Dermis microvascular lymphatic vessel endothelial cell (primary cell): ENCODE measurements around the gene CGA. TPM values are rescaled to one million over a fixed set of nuclear protein-coding genes. Genes with fewer than 3 reads are reported as not detected.
"Not testable (repeated sequence)": the region's sequence is repeated elsewhere in the genome, so short reads cannot be mapped to it uniquely, and the experiment has no call there.

Source experiments
- DNase-seq, 2 donors: peaks; one replicate each; pipeline versions ENCODE4 v3.0.0 to v3.0.0-alpha.2; 2010; ENCODE audit warnings: low read depth in 2 of 2
- total RNA-seq: library from RNA; depleted of rRNA; stranded (reverse); fragments of >200 nt; gene quantifications from 2 replicates; pipeline ENCODE4 v1.2.1, GENCODE V29; 2014

Gene CGA
- total RNA-seq = not detected in 2 replicates

DNA sequence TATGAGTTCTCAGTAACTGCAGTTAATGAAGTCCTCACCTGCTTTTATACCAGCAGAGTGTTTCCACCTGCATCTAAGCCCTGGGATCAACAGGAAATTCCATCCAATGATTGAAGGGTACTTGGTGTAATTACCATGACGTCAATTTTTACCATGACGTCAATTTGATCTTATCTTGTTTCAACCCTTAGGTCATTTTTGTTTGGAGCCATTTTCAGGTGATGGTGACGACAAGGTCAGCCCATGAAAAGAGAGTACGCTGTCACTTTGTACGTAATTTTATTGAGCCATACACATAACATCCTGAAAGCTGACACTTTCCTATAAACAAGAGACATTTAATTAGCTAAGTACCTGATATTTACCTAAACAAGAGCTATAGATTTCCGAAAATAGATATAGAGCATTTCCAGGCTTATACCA, at the start of gene CGA:
CGA (minus strand) TSS at position 20 of the 423 bp plus-strand sequence. CDS start 6,906 bp downstream, outside the sequence.
- no peak for DNase-seq

DNA sequence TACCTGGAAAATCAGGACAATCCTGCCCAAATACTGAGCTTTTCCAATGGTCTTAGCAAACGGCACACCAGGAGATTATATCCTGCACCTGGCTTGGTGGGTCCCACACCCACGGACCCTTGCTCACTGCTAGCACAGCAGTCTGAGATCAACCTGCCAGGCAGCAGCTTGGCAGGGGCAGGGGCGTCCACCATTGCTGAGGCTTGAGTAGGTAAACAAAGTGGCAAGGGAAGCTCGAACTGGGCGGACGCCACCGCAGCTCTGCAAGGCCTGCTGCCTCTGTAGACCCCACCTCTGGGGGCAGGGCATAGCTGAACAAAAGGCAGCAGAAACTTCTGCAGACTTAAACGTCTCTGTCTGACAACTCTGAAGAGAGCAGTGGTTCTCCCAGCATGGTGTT, 45.0 kb upstream of the CGA start:
- DNase-seq = not testable (repeated sequence)

DNA sequence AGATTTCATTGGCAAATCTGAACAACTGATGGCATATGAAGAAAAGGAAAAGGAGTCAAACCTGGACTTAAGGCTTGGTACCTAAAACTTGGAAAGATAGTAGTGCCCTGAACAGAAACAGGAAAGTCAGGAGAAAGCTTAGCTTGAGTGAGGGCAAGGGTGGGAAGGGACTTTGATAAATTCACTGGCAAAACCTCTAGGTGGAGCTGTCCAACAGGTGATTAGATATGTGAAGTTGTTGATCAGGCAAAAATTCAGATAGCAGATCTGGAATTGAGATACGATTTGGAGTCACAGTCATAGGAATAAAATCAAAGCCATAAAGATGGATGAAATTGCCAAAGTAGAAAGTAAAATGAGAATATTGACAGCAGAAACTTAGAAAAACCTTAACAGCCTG, 44.3 kb upstream of the CGA start:
- DNase-seq = peak; percentile 61 to 75

DNA sequence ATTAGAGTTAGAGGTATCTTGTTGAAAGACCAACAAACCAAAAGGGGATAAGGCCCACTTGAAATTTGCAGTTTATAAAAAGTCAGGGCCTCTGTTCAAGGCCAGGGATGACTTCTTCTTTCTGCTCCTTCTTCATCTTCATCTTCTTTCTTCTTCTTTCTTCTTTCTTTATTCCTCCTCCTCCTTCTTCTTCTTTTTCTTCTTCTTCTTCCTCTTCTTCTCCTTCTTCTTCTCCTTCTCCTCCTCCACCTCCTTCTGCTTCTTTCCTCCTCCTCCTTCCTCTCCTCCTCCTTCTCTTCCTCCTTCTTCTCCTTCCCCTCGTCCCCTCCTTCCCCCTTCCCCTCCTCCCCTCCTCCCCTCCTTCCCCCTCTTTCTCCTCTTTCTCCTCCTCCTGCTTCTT, 42.1 kb upstream of the CGA start:
- no peak for DNase-seq

DNA sequence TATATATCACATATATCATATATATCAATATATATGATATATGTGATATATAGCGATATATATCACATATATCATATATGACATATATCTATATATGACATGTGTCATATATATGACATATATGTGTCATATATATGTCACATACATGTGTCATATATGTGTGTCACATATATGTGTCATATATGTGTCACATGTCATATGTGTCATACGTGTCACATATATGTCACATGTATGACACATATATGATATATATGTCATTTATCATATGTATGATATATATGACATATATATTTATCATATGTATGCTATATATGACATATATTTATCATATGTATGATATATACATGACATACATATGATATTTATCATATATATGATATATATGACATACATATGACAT, 32.8 kb upstream of the CGA start:
- DNase-seq = no peak

DNA sequence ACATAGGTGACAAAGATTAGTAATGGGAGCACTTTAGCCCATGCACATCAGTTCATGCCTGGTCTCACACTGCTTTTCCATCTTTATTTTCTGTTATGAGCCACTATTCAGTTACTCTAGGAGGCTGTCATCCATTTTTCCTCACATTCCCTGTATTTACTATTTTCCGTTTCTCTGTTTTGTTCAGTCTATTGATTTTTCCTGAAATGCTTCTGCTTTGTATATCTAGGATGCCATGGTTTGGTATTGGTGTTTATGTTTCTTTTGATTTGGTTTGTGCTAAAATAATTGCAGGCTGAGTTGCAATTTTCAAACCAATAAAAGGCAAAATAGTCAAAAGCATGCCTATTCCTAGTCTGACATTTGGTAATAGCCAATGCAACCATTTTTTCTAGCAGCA, 31.6 kb upstream of the CGA start:
- no peak for DNase-seq

DNA sequence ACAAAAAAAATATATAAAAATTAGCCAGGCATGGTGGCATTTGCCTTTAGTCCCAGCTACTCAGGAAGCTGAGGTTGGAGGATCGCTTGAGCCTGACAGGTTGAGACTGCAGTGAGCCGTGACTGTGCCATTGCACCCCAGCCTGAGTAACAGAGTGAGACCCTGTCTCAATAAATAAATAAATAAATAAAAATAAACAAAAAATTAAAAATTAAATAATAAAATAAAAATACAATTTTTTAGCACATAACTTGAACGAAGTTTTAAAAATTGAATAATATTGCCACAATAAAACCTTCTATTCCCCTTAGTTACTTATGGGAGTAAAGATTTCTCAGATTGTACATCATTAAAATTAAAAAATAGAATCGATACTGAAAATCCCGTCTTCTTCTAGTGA, 29.2 kb upstream of the CGA start:
- no peak for DNase-seq

DNA sequence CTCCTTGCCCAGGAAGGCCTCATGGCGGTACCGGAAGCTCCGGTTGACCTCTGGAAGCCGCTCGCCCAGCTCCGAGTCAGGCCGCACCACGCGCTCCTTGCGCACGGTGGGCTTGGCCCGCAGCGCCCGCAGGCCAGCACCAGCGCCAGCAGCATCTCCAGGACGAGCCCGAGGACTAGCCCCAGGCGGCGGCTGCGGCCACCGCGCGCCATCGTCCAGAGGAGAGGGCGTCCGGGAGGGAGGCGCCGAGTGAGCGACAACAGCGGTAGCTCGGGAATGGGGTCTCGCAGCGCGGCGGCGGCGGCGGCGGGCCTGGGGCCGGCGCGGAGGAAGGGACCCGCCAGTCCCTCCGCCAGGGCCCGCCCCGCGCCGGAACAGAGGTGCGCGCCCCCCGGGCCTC, 27.6 kb upstream of the CGA start:
- DNase-seq = no peak

DNA sequence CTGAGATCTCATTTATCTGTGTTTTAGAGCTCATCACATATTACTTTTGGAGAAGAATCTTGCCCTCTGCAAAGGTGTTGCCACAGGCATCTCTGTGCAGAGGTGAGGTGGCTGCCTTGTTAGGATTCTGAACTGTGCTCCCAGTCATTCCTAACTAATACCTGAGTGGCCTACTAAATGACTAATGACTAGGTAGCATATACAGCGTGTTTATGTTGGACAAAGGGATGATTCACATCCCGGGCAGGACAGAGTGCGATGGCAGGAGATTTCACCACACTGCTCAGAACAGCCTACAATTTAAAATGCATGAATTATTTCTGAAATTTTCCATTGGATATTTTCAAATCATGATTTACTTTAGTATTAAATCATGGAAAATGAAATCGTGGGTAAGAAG, 23.1 kb upstream of the CGA start:
- DNase-seq = no peak

DNA sequence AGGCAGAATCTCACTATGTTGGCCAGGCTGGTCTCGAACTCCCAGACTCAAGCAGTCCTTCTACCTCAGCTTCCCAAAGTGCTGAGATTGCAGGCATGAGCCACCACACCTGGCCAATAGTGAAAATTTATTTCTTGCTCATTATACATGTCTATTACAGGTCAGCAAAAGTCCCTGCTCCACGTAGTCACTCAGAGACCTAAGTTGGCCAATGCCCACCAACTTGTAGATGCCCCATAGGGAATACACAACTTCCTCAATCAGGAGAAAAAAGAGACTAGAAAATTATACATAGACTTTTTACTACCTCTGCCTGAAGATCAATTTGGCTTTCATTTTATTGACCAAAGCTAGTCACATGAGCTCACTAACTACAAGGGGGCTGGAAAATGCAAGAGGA, 22.0 kb upstream of the CGA start:
- no peak for DNase-seq

DNA sequence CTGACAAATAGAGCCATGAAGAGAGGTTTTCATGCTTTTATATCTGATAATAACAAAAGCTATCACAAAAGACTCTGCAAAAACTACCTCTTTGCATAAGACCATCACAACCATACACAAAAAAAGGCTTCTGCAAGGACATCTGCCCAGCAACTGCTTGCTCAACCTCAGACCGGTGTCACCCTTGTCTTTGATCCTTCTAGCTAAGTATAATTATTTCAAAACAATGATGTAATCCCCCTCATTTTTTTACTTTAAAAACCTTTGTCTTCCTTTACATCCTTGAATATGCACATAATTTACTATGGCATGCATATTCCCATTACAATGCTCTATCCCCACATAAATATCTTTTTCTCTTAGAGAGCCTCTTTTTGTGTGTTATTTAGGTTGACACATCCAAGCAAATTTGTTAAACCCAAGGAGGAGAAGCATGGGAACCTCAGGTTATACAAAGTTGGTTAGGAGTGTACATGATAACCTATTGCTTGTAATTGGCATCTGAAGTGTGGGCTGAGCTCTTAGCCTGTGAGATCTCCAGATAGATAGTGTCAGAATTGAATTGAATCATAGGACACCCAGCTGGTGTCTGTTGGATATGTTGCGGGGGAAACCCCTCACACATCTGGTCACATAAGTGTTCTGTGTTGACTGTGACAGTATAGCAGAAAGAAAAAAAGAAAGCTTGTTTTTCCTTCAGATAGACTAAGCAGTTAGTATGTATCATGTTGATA, 20.7 kb upstream of the CGA start:
- DNase-seq = no peak

DNA sequence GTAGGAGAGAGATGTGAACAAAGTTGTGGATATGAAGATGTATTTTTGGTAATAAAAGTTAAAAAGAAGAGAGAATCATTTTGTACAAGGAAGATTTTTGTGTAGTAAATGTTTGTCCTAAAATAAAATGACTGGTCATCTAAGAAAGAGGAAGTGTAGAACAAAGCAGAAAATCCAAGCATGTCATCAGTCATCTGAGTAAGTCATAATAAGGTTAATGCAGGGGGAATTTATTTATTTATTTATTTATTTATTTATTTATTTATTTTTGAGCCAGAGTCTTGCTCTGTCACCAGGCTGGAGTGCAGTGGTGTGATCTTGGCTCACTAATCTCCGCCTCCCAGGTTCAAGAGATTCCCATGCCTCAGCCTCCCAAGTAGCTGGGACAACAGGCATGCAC, 15.7 kb upstream of the CGA start:
- DNase-seq = no peak

DNA sequence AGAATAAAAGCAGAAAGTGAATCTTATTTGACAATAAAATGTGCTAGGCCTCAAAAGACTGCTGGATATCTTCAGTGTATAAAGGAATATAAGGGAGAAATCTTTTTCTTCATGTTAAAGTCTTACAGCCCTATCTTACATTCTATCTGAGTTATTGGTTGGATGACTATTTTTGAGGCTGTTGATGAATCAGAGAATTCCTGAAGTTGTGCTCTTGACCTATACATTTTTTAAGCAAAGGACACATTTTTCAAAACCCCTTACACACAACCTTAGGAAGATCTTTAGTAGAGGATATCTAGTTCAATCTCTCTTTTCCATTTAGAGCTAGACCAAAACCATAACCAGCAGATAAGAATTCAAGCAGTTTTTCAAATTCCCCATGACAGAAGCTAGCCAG, 10.9 kb upstream of the CGA start:
- DNase-seq = no peak

DNA sequence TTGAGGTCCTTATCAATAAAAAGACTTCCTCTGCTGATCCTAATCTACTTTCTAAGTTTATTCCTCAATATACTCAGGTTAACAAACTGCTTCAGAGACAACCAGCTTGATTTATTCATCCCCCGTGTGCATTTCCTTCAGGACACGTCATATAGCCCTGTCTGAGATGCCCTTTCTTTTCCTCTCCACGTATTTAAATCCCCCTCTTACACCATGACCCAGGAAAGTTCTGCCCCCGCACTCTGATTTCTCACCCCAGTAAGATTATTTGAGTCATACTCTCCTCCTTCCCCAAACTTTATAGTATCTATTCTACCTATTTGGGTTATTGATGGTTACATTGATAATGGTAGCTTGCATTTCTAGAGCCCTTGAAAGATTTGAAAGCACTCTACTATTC, 9.8 kb upstream of the CGA start:
- no peak for DNase-seq

DNA sequence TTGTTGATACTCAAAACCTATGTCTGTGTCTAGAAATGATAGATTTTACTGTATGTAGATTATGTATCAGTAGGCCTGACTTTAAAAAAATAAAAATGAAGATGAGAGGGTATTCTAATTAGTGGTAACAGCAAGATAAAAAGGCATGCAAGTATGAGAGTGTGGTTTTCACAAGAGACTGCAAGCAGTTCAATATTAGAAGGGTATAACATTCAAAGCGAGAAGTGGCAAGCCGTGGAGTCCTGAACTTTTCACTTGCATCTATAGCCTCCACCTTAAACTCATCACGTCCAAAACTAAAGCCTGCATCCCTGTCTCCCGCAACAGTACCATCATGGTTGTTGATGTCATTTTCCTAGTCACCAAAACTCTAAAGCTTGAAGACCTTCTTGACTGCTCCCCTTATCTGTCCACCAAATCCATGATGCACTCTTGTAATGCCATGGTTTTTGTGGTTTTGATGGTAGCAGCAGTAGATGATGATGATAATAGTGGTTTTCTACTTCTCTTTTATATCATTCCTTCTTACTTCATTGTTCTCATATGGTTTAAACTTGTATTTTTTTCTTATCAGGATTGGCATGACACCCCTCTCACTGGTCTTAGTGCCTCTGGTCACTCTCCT, 9.2 kb upstream of the CGA start:
- no peak for DNase-seq

DNA sequence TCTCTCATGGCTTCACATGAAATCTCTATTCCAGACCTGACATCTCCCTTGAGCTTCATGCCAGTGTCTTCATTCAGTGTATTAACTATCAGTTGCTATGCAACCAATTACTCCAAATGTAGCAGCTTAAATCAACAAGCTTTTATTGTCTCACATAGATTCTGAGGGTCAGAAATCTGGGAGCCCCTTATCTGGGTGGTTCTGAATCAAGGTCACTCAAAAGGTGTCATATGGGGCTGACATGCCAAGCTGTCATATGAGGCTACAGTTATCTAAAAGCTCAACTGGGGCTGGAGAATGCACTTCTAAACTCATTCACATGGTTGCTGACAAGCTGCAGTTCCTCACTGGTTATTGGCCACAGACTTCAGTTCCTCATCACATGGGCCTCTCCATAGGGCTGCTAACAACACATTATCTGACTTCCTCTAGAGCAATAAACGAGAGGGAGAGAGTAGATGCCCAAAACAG, 7.3 kb upstream of the CGA start:
- DNase-seq = no peak

DNA sequence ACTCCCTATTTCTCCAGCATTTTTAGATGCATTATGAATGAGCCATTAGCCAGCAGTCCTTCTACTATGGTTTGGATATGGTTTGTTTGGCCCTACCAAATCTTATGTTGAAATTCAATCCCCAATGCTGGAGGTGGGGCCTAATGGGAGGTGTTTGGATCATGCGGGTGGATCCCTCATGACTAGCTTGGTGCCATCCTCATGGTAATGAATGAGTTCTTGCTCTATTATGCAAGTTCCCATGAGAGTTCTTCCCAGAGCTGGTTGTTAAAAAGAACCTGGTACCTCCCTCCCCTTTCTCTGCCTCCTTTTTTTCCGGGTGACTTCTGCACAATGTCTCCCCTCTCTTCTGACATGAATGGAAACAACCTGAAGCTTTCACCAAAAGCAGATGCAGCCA, 6.2 kb upstream of the CGA start:
- DNase-seq = no peak

DNA sequence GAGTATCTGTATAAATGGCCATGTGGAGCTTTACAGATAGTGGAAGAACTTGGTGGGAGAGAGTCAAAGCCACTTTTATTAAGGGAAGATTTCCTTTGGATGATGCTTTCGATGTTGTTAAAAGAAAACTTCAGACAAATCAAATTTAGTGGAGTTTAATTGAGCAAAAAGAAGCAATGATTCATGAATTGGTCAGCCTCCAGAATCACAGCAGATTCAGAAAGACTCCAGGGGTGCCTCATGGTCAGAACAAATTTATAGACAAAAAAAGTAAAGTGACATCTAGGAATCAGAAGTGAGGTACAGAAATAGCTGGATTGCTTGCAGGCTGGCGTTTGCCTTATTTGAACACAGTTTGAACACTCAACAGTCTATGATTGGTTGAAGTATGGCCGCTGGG, 5.3 kb upstream of the CGA start:
- no peak for DNase-seq

DNA sequence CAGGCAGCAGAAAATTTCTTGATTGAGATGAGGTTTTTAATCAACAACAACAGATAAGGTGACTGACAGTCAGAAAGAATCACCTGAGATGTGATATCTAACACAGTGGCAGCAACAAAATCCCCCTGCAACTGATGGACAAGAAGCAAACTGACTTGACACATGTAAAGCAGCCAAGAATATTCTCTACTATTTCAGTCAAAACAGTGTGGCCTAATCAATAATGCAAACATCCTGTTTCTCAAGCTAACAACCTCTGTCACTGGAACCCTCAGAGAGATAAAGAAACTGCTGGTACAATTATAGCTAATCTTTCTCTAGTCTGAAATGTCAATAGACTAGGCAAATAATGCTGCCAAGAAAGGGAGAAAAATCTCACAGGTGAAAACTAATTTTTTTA, 4.6 kb upstream of the CGA start:
- no peak for DNase-seq

DNA sequence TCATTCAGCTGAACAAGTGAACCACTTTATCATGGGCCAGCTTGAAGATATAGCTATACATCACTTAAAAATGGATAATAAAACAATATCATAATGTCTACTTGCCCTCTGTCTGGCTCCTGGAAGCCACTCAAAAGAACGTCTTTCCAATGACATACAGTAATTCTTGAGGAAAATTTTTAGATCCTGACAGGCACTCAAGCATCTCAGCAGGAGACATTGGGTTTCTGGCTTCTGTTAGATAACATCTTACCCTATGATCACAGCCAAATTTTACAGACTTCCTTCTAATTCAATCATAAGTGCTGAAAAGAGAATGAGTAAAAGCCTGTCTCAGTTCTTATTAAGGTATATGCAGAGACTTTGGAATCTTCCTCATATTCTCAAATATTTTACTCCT, 330 bp downstream of the CGA start:
- DNase-seq = no peak

DNA sequence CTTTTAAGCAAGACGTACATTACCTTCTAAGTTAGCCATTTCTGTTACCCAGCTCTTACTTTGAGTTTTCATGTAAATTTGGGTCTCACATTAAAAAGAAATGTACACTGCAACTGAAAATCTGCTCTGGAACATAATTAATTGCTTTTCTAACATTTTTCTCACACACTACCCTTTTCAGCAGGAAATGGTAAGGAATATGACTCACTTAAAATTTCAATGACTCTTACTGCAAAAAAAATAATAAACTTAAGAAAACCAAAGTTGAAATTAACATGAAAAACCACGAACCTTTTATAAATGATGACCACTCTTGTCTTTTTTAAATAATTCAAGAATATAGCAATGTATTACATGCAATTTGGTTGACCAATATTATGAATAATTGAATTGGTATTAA, 1.3 kb downstream of the CGA start:
- DNase-seq = peak in 1 of 2 donors; percentile 10

DNA sequence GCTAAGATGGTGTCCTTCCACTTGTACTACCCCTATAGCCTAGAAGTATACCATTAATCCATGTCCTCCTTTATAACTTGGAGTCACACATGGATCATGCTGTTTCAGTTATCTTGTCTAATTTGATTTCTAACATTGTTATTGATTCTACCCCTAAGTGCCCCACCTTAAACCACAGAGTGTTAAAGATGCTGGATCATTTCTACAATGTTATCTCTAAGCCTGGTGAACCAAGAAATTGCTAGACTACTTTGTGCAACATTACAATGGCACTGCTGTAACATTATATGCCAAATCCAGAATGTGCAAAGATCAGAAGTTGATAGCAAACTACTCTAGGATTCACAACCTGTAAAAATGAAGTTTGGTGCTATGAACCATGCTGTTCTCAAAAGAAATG, 1.7 kb downstream of the CGA start:
- DNase-seq = no peak

DNA sequence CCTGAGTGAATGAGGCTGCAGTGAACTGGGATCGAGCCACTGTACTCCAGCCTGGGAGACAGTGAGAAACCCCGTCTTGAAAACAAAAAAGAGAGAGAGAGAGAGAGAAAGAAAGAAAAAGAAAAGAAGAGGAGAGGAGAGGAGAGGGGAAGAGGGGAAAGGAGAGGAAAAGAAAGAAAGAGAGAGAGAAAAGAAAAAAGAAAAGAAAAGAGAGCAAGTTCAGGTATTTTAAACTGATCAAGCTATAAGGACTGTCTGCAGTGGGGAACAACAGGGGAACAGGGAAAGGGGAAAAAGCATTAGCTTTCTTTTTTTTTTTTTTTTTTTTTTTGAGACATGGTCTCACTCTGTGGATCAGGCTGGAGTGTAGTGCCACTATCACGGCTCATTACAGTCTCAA, 2.5 kb downstream of the CGA start:
- no peak for DNase-seq
